ENCODE results near the gene HERC2. TPM values are rescaled to one million over a fixed set of nuclear protein-coding genes. Genes with fewer than 3 reads are reported as not detected.

The HERC2 gene
- total and polyA plus RNA-seq, 2 of the 13 experiments (the other 11 are each of a cell fraction or from before 2014, with no cell fraction given) = 17.6 to 24.8 TPM

GRCh38 chr15:28114114-28114455 is 207.9 kb downstream of the HERC2 start:
- peaks cover 18 to 56% of the 10 kb centered on the region in 2 experiments; a peak in 4 of 5 replicates for H3K36me3 ChIP-seq (replicated peaks in 1 of 2; ENCODE audit: control insufficient read depth in 1 of 2, insufficient read depth in 2 of 2, low read length in 2 of 2)
- ChIA-PET CTCF (ENCODE audit: low intra/inter-chr PET ratio, low total read pairs) (no interaction called here), POLR2A (no interaction called here)
- ATAC-seq = no peak
- intact Hi-C loops (cut with micrococcal nuclease; ENCODE audit: unreplicated experiment) (no loop called here), in situ Hi-C loops (cut with HindIII; ENCODE audit: extremely low pct_ligation_motif_present, low pct_unique_long_range_greater_than_20kb) (no loop called here)
- no TSS peak for BruUV-seq (replicated peaks)
- no peak overlapping the region for H3K4me2 ChIP-seq (ENCODE audit: low read depth, low read length)
- no peaks in the 10 kb centered on the region for H3K9me3 ChIP-seq (ENCODE audit: low read length)
- 100% methylated on average over 1 of the region's 4 CpGs for WGBS (ENCODE audit: low lambda C conversion rate)
- no peaks in the 10 kb centered on the region for H3K79me2 ChIP-seq (ENCODE audit: insufficient read depth, low read length)
- H4K20me1 ChIP-seq (ENCODE audit: insufficient read depth, low read length) = no peaks in the 10 kb centered on the region
- no peak overlapping the region for H3K27ac ChIP-seq (ENCODE audit: extremely low read length, insufficient read depth, low read length)
- no peak for DNase-seq (ENCODE audit: low spot score)
- FAIRE-seq = no peak
- no peaks in the 10 kb centered on the region for H3K27me3 ChIP-seq (ENCODE audit: control insufficient read depth in 1 of 2, insufficient read depth in 2 of 2, low read length in 2 of 2)
- no peak overlapping the region for H2AFZ ChIP-seq (ENCODE audit: low read length)
- H3K4me3 ChIP-seq (replicated peaks in 1 of 3; ENCODE audit: insufficient read depth in 1 of 3, low read depth in 2 of 3, low read length in 3 of 3) = no peak overlapping the region
- TF ChIP-seq IKZF1 (IDR thresholded peaks at IDR 0.05) (no peak), ZBTB20 (CRISPR knock-in tag; IDR thresholded peaks at IDR 0.05; ENCODE audit: borderline replicate concordance, low read depth) (no peak), ZXDC (CRISPR knock-in tag; IDR thresholded peaks at IDR 0.05) (no peak), ARNTL (CRISPR knock-in tag; IDR thresholded peaks at IDR 0.05) (no peak), ZNF776 (CRISPR knock-in tag; IDR thresholded peaks at IDR 0.05) (no peak), CBX1 (IDR thresholded peaks at IDR 0.05; ENCODE audit: low read depth) (no peak), KAT8 (CRISPR knock-in tag; IDR thresholded peaks at IDR 0.05) (no peak), MED8 (CRISPR knock-in tag; IDR thresholded peaks at IDR 0.05; ENCODE audit: insufficient replicate concordance) (no peak), ZFP36L1 (CRISPR knock-in tag; IDR thresholded peaks at IDR 0.05) (no peak), HCFC1 (IDR thresholded peaks at IDR 0.05; ENCODE audit: low read depth, low read length) (no peak), ZBTB1 (CRISPR knock-in tag; IDR thresholded peaks at IDR 0.05; ENCODE audit: borderline replicate concordance) (no peak), NFE2L2 (IDR thresholded peaks at IDR 0.05; ENCODE audit: low read length) (no peak), PAXIP1 (CRISPR knock-in tag; conservative IDR thresholded peaks at IDR 0.05) (no peak), ZBTB8A (CRISPR knock-in tag; IDR thresholded peaks at IDR 0.05; ENCODE audit: borderline replicate concordance, low read depth) (no peak), ZNF292 (CRISPR knock-in tag; IDR thresholded peaks at IDR 0.05; ENCODE audit: borderline replicate concordance, low read depth) (no peak)
- TF ChIP-seq, protein P1, sequence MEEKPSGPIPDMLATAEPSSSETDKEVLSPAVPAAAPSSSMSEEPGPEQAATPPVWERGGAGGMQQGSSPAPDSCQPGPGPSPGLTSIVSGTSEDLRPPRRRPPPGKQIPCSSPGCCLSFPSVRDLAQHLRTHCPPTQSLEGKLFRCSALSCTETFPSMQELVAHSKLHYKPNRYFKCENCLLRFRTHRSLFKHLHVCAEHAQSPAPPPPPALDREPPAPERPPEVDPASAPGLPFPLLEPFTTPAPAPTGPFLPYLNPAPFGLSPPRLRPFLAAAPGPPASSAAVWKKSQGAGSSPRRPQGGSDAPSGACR (CRISPR knock-in tag; IDR thresholded peaks at IDR 0.05) = no peak
- TF ChIP-seq, protein P2, sequence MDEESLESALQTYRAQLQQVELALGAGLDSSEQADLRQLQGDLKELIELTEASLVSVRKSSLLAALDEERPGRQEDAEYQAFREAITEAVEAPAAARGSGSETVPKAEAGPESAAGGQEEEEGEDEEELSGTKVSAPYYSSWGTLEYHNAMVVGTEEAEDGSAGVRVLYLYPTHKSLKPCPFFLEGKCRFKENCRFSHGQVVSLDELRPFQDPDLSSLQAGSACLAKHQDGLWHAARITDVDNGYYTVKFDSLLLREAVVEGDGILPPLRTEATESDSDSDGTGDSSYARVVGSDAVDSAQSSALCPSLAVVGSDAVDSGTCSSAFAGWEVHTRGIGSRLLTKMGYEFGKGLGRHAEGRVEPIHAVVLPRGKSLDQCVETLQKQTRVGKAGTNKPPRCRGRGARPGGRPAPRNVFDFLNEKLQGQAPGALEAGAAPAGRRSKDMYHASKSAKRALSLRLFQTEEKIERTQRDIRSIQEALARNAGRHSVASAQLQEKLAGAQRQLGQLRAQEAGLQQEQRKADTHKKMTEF (CRISPR knock-in tag; IDR thresholded peaks at IDR 0.05) = no peak
- H3K9ac ChIP-seq (ENCODE audit: insufficient read depth, low read depth, low read length) = no peak overlapping the region
- no peaks in the 10 kb centered on the region for H3K4me1 ChIP-seq (ENCODE audit: insufficient read depth, low read length)

Measured in HepG2 (cell line).